OCI-LY3 (cell line): ENCODE data around the gene ACAA2.

ENCODE experiments used
- H2AFZ ChIP-seq: fragments of 200-600, 300-600 bp; shearing (Covaris generic); 2 replicates; pipeline ENCODE4 v1.6.0; 2014; ENCODE audit warnings: antibody characterized with exemption, low read depth, low read length
- H3K27ac ChIP-seq: fragments of 200-600, 300-600 bp; sonication (generic); 2 replicates; pipeline ENCODE4 v1.5.1; 2014; ENCODE audit warnings: mild to moderate bottlenecking, low read length, moderate library complexity, mixed read lengths
- H3K27me3 ChIP-seq: fragments of 200-600, 300-600 bp; sonication (generic); 2 replicates; pipeline ENCODE4 v1.6.1; 2014; ENCODE audit warnings: low read depth, low read length, mixed read lengths
- H3K36me3 ChIP-seq: fragments of 200-600, 300-600 bp; sonication (generic); replicated peaks from 2 replicates; pipeline ENCODE3; 2014; ENCODE audit warnings: low read depth, low read length, mixed read lengths
- H3K4me1 ChIP-seq: fragments of 300-600, 200-600 bp; sonication (generic); 2 replicates; pipeline ENCODE4 v1.6.1; 2014; ENCODE audit warnings: low read length, mixed read lengths
- H3K4me2 ChIP-seq: fragments of 200-600, 300-600 bp; sonication (generic); 2 replicates; pipeline ENCODE4 v1.6.1; 2014; ENCODE audit warnings: low read length, mixed read lengths
- H3K4me3 ChIP-seq: fragments of 300-600, 200-600 bp; sonication (generic); 2 replicates; pipeline ENCODE4 v1.5.1; 2014; ENCODE audit warnings: antibody characterized with exemption, mild to moderate bottlenecking, low read length, moderate library complexity
- H3K79me2 ChIP-seq: fragments of 300-600, 200-600 bp; shearing (Covaris generic); 2 replicates; pipeline ENCODE4 v1.6.1; 2014; ENCODE audit warnings: mild to moderate bottlenecking, low read length, mixed read lengths
- H3K9ac ChIP-seq: fragments of 300-600, 200-600 bp; shearing (Covaris generic); 2 replicates; pipeline ENCODE4 v1.6.0; 2014; ENCODE audit warnings: mild to moderate bottlenecking, low read length, moderate library complexity
- H3K9me3 ChIP-seq: fragments of 200-600, 300-600 bp; shearing (Covaris generic); 2 replicates; pipeline ENCODE4 v1.6.1; 2014; ENCODE audit warnings: low read length, mixed read lengths; ENCODE audit not compliant: insufficient read depth
- H4K20me1 ChIP-seq: fragments of 200-600, 300-600 bp; sonication (generic); 2 replicates; pipeline ENCODE4 v1.6.1; 2016; ENCODE audit warnings: low read length, mixed read lengths; ENCODE audit not compliant: insufficient read depth
- CTCF ChIP-seq: fragments of 200-600, 300-600 bp; sonication (generic); IDR thresholded peaks from 2 replicates; pipeline ENCODE4 v1.5.1; 2014; ENCODE audit warnings: antibody characterized with exemption, low read length, low read depth
- EZH2phosphoT487 ChIP-seq: fragments of 200-600 bp; shearing (Covaris generic); IDR thresholded peaks from 2 replicates; pipeline ENCODE4 v1.6.1; 2018; ENCODE audit warnings: antibody characterized with exemption, mixed run types, low read depth

The ACAA2 gene

GRCh38 chr18:49848115-49848514 lies 34.8 kb upstream of the ACAA2 start:
- no peak overlapping the region for H3K4me2 ChIP-seq
- H3K4me3 ChIP-seq: no peak overlapping the region
- no peak overlapping the region for H3K27ac ChIP-seq
- H3K4me1 ChIP-seq: no peaks in the 10 kb centered on the region
- TF ChIP-seq CTCF: no peak
- H3K36me3 ChIP-seq: no peaks in the 10 kb centered on the region
- no peak overlapping the region for H3K9ac ChIP-seq
- H2AFZ ChIP-seq: no peak overlapping the region
- H3K9me3 ChIP-seq: no peaks in the 10 kb centered on the region
- no peaks in the 10 kb centered on the region for H3K79me2 ChIP-seq
- H3K27me3 ChIP-seq: peaks cover 15% of the 10 kb centered on the region
- H4K20me1 ChIP-seq: no peaks in the 10 kb centered on the region

- H3K27ac ChIP-seq: no peak overlapping the region
- H3K9ac ChIP-seq: no peak overlapping the region
- H4K20me1 ChIP-seq: no peaks in the 10 kb centered on the region
- no peak overlapping the region for H2AFZ ChIP-seq
- no peaks in the 10 kb centered on the region for H3K9me3 ChIP-seq
- peaks cover 15% of the 10 kb centered on the region for H3K27me3 ChIP-seq
- H3K4me1 ChIP-seq: no peaks in the 10 kb centered on the region
- H3K4me2 ChIP-seq: no peak overlapping the region
- H3K36me3 ChIP-seq: no peaks in the 10 kb centered on the region
- TF ChIP-seq EZH2phosphoT487: no peak
- no peak overlapping the region for H3K4me3 ChIP-seq
- H3K79me2 ChIP-seq: no peaks in the 10 kb centered on the region
Observed at GRCh38 chr18:49847524-49847923, 34.2 kb upstream of the ACAA2 start.

GRCh38 chr18:49846718-49847470 lies 33.6 kb upstream of the ACAA2 start:
- Histone ChIP-seq H3K27me3 (peaks cover 15% of the 10 kb centered on the region), H3K4me2 (no peak overlapping the region), H3K27ac (no peak overlapping the region), H3K79me2 (no peaks in the 10 kb centered on the region), H4K20me1 (no peaks in the 10 kb centered on the region), H3K9me3 (no peaks in the 10 kb centered on the region), H2AFZ (no peak overlapping the region), H3K36me3 (no peaks in the 10 kb centered on the region), H3K4me3 (no peak overlapping the region), H3K9ac (no peak overlapping the region), H3K4me1 (no peaks in the 10 kb centered on the region)
- TF ChIP-seq CTCF (no peak), EZH2phosphoT487 (no peak)

GRCh38 chr18:49846361-49846662 lies 33.0 kb upstream of the ACAA2 start:
- Histone ChIP-seq H3K4me2 (no peak overlapping the region), H3K79me2 (no peaks in the 10 kb centered on the region), H3K9me3 (no peaks in the 10 kb centered on the region), H3K27ac (no peak overlapping the region), H3K4me1 (no peaks in the 10 kb centered on the region), H4K20me1 (no peaks in the 10 kb centered on the region), H2AFZ (no peak overlapping the region), H3K27me3 (peaks cover 15% of the 10 kb centered on the region), H3K4me3 (no peak overlapping the region), H3K9ac (no peak overlapping the region), H3K36me3 (no peaks in the 10 kb centered on the region)
- TF ChIP-seq CTCF (no peak), EZH2phosphoT487 (no peak)
